IMR-90 (cell line): ENCODE data around the gene SIGLEC14. TPM values are rescaled to one million over a fixed set of nuclear protein-coding genes. Genes with fewer than 3 reads are reported as not detected.

Experiments used
- ATAC-seq: fragments of 200-7000 bp; cut with Tn5 transposase; 2 replicates; pipeline ENCODE4 v1.9.1; 2020; ENCODE audit warnings: low read depth, mild to moderate bottlenecking, moderate library complexity
- BruUV-seq: library from RNA; stranded (reverse); fragments of 400-500 nt; replicated peaks from 2 replicates; lab custom pipeline; 2021; lab: Mats Ljungman, UMichigan
- CTCF ChIA-PET: fragments of 300-600 bp; formaldehyde crosslinking; extraction: SDS; loops from one replicate; lab custom pipeline; 2021; ENCODE audit warnings: antibody characterized with exemption; lab: Yijun Ruan, JAX
- POLR2A ChIA-PET: fragments of 300-600 bp; sonication (Branson Sonifier 250); formaldehyde crosslinking; loops from one replicate; lab custom pipeline; 2022; ENCODE audit warnings: antibody characterized with exemption; ENCODE audit not compliant: unreplicated experiment; lab: Charles Lee
- DNase-seq: peaks from one replicate; pipeline ENCODE4 v3.0.0; 2013
- H2AFZ ChIP-seq: replicated peaks from 2 replicates; pipeline ENCODE3; 2013; ENCODE audit warnings: low read length, mild to moderate bottlenecking; ENCODE audit not compliant: poor library complexity
- H2AK5ac ChIP-seq: 2 replicates; pipeline ENCODE4 v1.6.1; 2013; ENCODE audit warnings: low read depth, low read length, inconsistent platforms
- H2AK9ac ChIP-seq: replicated peaks from 2 replicates; pipeline ENCODE3; 2013; ENCODE audit warnings: mild to moderate bottlenecking, low read depth, low read length, moderate library complexity; ENCODE audit not compliant: poor library complexity
- H2BK120ac ChIP-seq: 2 replicates; pipeline ENCODE4 v1.6.1; 2013; ENCODE audit warnings: low read depth, low read length, inconsistent platforms
- H2BK15ac ChIP-seq: 3 replicates; pipeline ENCODE4 v1.6.1; 2013; ENCODE audit warnings: low read depth, low read length, inconsistent platforms
- H2BK20ac ChIP-seq: 2 replicates; pipeline ENCODE4 v1.6.1; 2013; ENCODE audit warnings: low read depth, mild to moderate bottlenecking, inconsistent platforms, low read length, moderate library complexity
- H2BK5ac ChIP-seq: 2 replicates; pipeline ENCODE4 v1.6.1; 2013; ENCODE audit warnings: mild to moderate bottlenecking, low read depth, low read length, inconsistent platforms; ENCODE audit not compliant: poor library complexity, severe bottlenecking
- H3K14ac ChIP-seq: replicated peaks from 2 replicates; pipeline ENCODE4 v1.6.1; 2013; ENCODE audit warnings: low read depth, low read length, inconsistent platforms
- H3K18ac ChIP-seq: 2 replicates; pipeline ENCODE4 v1.6.1; 2013; ENCODE audit warnings: low read depth, low read length, control low read depth
- H3K23ac ChIP-seq: 2 replicates; pipeline ENCODE4 v1.6.1; 2013; ENCODE audit warnings: low read depth, low read length, inconsistent platforms
- H3K27ac ChIP-seq: 2 replicates; pipeline ENCODE4 v1.5.1; 2013; ENCODE audit warnings: mild to moderate bottlenecking, control low read depth, low read length; ENCODE audit not compliant: insufficient read depth
- H3K27me3 ChIP-seq: 2 replicates; pipeline ENCODE4 v1.6.1; 2013; ENCODE audit warnings: low read length; ENCODE audit not compliant: control insufficient read depth, insufficient read depth
- H3K36me3 ChIP-seq: 2 replicates; pipeline ENCODE4 v1.6.1; 2013; ENCODE audit warnings: low read length, mixed read lengths; ENCODE audit not compliant: control insufficient read depth, insufficient read depth
- H3K4ac ChIP-seq: 2 replicates; pipeline ENCODE4 v1.6.1; 2013; ENCODE audit warnings: low read depth, low read length, inconsistent platforms
- H3K4me1 ChIP-seq: 2 replicates; pipeline ENCODE4 v1.6.1; 2013; ENCODE audit warnings: low read length, mixed read lengths; ENCODE audit not compliant: control insufficient read depth, insufficient read depth
- H3K4me2 ChIP-seq: 2 replicates; pipeline ENCODE4 v1.6.1; 2013; ENCODE audit warnings: low read depth, mild to moderate bottlenecking, control low read depth, low read length, moderate library complexity
- H3K4me3 ChIP-seq: 2 replicates; pipeline ENCODE4 v1.5.1; 2013; ENCODE audit warnings: low read depth, mild to moderate bottlenecking, control low read depth, low read length, moderate library complexity; ENCODE audit not compliant: insufficient read depth
- H3K56ac ChIP-seq: 2 replicates; pipeline ENCODE4 v1.6.1; 2013; ENCODE audit warnings: low read length, inconsistent platforms; ENCODE audit not compliant: insufficient read depth; ENCODE audit errors: extremely low read depth
- H3K79me1 ChIP-seq, 2 experiments: 2 replicates each; pipeline ENCODE4 v1.6.1; 2013; ENCODE audit warnings: low read length in 2 of 2, inconsistent platforms in 1 of 2, low read depth in 1 of 2
- H3K9ac ChIP-seq: 2 replicates; pipeline ENCODE4 v1.6.1; 2013; ENCODE audit warnings: low read depth, low read length, control low read depth
- H3K9me1 ChIP-seq: 2 replicates; pipeline ENCODE4 v1.6.1; 2013; ENCODE audit warnings: low read length, inconsistent platforms; ENCODE audit not compliant: insufficient read depth
- H3K9me3 ChIP-seq: 2 replicates; pipeline ENCODE4 v1.6.1; 2013; ENCODE audit warnings: low read length; ENCODE audit not compliant: control insufficient read depth, insufficient read depth
- H4K20me1 ChIP-seq: 2 replicates; pipeline ENCODE4 v1.6.1; 2013; ENCODE audit warnings: low read length, inconsistent platforms; ENCODE audit not compliant: insufficient read depth
- H4K5ac ChIP-seq: 2 replicates; pipeline ENCODE4 v1.6.1; 2013; ENCODE audit warnings: mild to moderate bottlenecking, low read depth, low read length, control low read depth
- H4K8ac ChIP-seq, 2 experiments: 2 replicates each; pipeline ENCODE4 v1.6.1; 2013; ENCODE audit warnings: low read depth in 2 of 2, low read length in 2 of 2, control low read depth in 1 of 2, inconsistent platforms in 1 of 2
- H4K91ac ChIP-seq: 2 replicates; pipeline ENCODE4 v1.6.1; 2013; ENCODE audit warnings: low read depth, low read length, inconsistent platforms; ENCODE audit not compliant: insufficient read depth
- BHLHE40 ChIP-seq: fragments of 150-350 bp; IDR thresholded peaks from 2 replicates; pipeline ENCODE4 v1.6.1; 2016; ENCODE audit warnings: mild to moderate bottlenecking, low read depth, low read length
- CEBPB ChIP-seq: IDR thresholded peaks from 2 replicates; pipeline ENCODE4 v1.6.1; 2012; ENCODE audit warnings: low read depth, low read length, improper control_type of control experiment
- FOS ChIP-seq: fragments of 150-350 bp; IDR thresholded peaks from 2 replicates; pipeline ENCODE4 v1.6.1; 2016; ENCODE audit warnings: low read depth, low read length
- MAFK ChIP-seq: IDR thresholded peaks from 2 replicates; pipeline ENCODE4 v1.6.1; 2012; ENCODE audit warnings: low read depth, low read length, improper control_type of control experiment
- MAZ ChIP-seq: IDR thresholded peaks from 2 replicates; pipeline ENCODE4 v1.6.1; 2012; ENCODE audit warnings: low read depth, mild to moderate bottlenecking, low read length, improper control_type of control experiment, moderate library complexity, borderline replicate concordance
- MXI1 ChIP-seq: IDR thresholded peaks from 2 replicates; pipeline ENCODE4 v1.6.1; 2012; ENCODE audit warnings: low read depth, mild to moderate bottlenecking, low read length, moderate library complexity, borderline replicate concordance
- NFE2L2 ChIP-seq: fragments of 150-350 bp; IDR thresholded peaks from 2 replicates; pipeline ENCODE4 v1.6.1; 2016; ENCODE audit warnings: low read depth, mild to moderate bottlenecking, low read length
- POLR2A ChIP-seq: IDR thresholded peaks from 2 replicates; pipeline ENCODE4 v1.6.1; 2012; ENCODE audit warnings: mild to moderate bottlenecking, low read depth, low read length
- RAD21 ChIP-seq: IDR thresholded peaks from 2 replicates; pipeline ENCODE4 v1.6.1; 2012; ENCODE audit warnings: low read length, improper control_type of control experiment
- RCOR1 ChIP-seq: IDR thresholded peaks from 2 replicates; pipeline ENCODE4 v1.6.1; 2012; ENCODE audit warnings: mild to moderate bottlenecking, low read length, improper control_type of control experiment; ENCODE audit not compliant: insufficient replicate concordance
- SMC3 ChIP-seq: fragments of 150-350 bp; IDR thresholded peaks from 2 replicates; pipeline ENCODE4 v1.6.1; 2016; ENCODE audit warnings: low read depth, mild to moderate bottlenecking, antibody characterized with exemption, low read length, moderate library complexity
- WGBS, 2 experiments: methylation state at CpG; one replicate each; pipeline versions ENCODE4 v1.1.5 to v1.1.7; 2013; ENCODE audit warnings: missing lambda C conversion rate in 2 of 2; ENCODE audit not compliant: insufficient read length in 1 of 2; ENCODE audit errors: extremely low coverage in 2 of 2; 5-methylcytosine and 5-hydroxymethylcytosine counted together
- dilution Hi-C: fragments of 300-500 bp; cut with HindIII; formaldehyde crosslinking; loops from one replicate; pipeline ENCODE4 v1.14.3; 2018; ENCODE audit warnings: low sequenced_read_pairs; ENCODE audit not compliant: unreplicated experiment
- in situ Hi-C: fragments of 300-500 bp; cut with MboI; formaldehyde crosslinking; loops from 3 replicates; pipeline ENCODE4 v1.14.3; 2019; ENCODE audit warnings: low sequenced_read_pairs, inconsistent platforms, mixed read lengths
- intact Hi-C: fragments of 100-400 bp; cut with micrococcal nuclease; formaldehyde crosslinking; loops from 2 replicates; pipeline ENCODE4 v1.10.0; 2022
- polyA plus RNA-seq, 3 experiments: library from polyadenylated mRNA; depleted of rRNA; stranded (reverse); fragments of >200 nt; gene quantifications; 2 replicates each; pipeline ENCODE4 v1.2.3, GENCODE V29; 2012; ENCODE audit warnings: low replicate concordance in 1 of 3
- total RNA-seq: library from RNA; depleted of rRNA; stranded (reverse); fragments of >200 nt; gene quantifications from 2 replicates; pipeline ENCODE4 v1.2.3, GENCODE V29; 2012
- TF ChIP-seq, protein P1 (sequence below): fragments of 150-350 bp; IDR thresholded peaks from 2 replicates; pipeline ENCODE4 v1.6.1; 2016; ENCODE audit warnings: low read depth, mild to moderate bottlenecking, low read length, moderate library complexity, borderline replicate concordance
- TF ChIP-seq, protein P2 (sequence below): fragments of 150-350 bp; IDR thresholded peaks from 2 replicates; pipeline ENCODE4 v1.6.1; 2017; ENCODE audit warnings: mild to moderate bottlenecking, antibody characterized with exemption, low read length, low read depth
- TF ChIP-seq, protein P3 (sequence below): conservative IDR thresholded peaks from 2 replicates; pipeline ENCODE4 v1.5.1; 2012; ENCODE audit warnings: mild to moderate bottlenecking, low read depth, low read length, improper control_type of control experiment

SIGLEC14 gene
- total and polyA plus RNA-seq, 2 of the 4 experiments (the other 2 are of a cell fraction), result not detected

DNA sequence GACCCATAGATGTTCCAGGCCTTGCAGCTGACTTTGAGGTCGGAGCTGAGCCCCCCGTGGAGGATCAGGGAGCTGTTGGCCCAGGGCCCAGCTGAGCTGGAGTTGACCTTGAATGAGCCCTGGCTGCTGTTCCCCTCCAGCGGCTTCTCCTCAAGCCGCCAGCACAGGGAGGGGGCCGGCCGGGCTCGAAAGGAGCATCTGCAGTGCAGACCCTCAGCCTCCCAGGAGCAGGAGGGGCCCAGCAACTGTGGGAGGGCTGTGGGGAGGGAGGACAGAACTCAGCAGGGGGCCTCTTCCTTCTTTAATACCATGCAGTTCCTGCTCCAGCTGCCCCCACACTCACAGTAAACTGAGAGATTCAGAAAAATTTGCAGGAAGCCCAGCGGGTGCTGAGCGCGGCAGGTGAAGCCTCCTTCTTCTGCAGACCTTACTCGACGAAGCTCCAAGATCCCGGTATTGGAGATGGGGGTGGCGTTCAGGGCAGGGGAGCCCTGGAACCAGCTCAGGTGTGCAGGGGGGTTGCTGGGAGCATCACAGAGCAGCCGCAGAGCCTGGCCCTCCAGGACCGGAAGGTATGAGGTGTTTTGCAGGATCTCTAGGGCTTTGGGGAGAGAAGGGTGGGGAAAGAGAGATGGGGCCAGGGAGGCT lies 19.0 kb downstream of the SIGLEC14 start:
- H4K91ac ChIP-seq, result no peak overlapping the region
- no peak overlapping the region for H3K18ac ChIP-seq
- no peak overlapping the region for H4K8ac ChIP-seq
- no peaks in the 10 kb centered on the region for H4K20me1 ChIP-seq
- no peaks in the 10 kb centered on the region for H3K36me3 ChIP-seq
- dilution Hi-C loops (no loop called here), intact Hi-C loops (no loop called here), in situ Hi-C loops (no loop called here)
- no peaks in the 10 kb centered on the region for H3K79me1 ChIP-seq
- H3K27me3 ChIP-seq, result no peaks in the 10 kb centered on the region
- CTCF ChIA-PET, result no interaction called here
- H2AK5ac ChIP-seq, result no peak overlapping the region
- no peak overlapping the region for H2BK5ac ChIP-seq
- H2BK20ac ChIP-seq, result no peak overlapping the region
- H2AFZ ChIP-seq, result no peak overlapping the region
- no peak overlapping the region for H3K4me2 ChIP-seq
- WGBS, 2 experiments, result 50% methylated on average over 8 of the region's 16 CpGs; no CpG with 5 or more reads in 1 of the 2 experiments
- H3K14ac ChIP-seq, result no peak overlapping the region
- H2BK15ac ChIP-seq, result no peak overlapping the region
- H3K27ac ChIP-seq, result no peak overlapping the region
- no peak overlapping the region for H3K9ac ChIP-seq
- no peak overlapping the region for H2AK9ac ChIP-seq
- ATAC-seq, result no peak
- H4K5ac ChIP-seq, result no peak overlapping the region
- H3K9me3 ChIP-seq, result no peaks in the 10 kb centered on the region
- no peaks in the 10 kb centered on the region for H3K9me1 ChIP-seq
- POLR2A ChIA-PET, result no interaction called here
- no peak overlapping the region for H3K56ac ChIP-seq
- H3K4me1 ChIP-seq, result no peaks in the 10 kb centered on the region
- H3K4me3 ChIP-seq, result no peak overlapping the region
- DNase-seq, result no peak
- no TSS peak for BruUV-seq
- TF ChIP-seq, protein P1, sequence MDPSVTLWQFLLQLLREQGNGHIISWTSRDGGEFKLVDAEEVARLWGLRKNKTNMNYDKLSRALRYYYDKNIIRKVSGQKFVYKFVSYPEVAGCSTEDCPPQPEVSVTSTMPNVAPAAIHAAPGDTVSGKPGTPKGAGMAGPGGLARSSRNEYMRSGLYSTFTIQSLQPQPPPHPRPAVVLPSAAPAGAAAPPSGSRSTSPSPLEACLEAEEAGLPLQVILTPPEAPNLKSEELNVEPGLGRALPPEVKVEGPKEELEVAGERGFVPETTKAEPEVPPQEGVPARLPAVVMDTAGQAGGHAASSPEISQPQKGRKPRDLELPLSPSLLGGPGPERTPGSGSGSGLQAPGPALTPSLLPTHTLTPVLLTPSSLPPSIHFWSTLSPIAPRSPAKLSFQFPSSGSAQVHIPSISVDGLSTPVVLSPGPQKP, result no peak
- TF ChIP-seq CEBPB, result no peak
- TF ChIP-seq, protein P2, sequence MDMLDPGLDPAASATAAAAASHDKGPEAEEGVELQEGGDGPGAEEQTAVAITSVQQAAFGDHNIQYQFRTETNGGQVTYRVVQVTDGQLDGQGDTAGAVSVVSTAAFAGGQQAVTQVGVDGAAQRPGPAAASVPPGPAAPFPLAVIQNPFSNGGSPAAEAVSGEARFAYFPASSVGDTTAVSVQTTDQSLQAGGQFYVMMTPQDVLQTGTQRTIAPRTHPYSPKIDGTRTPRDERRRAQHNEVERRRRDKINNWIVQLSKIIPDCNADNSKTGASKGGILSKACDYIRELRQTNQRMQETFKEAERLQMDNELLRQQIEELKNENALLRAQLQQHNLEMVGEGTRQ, result no peak
- TF ChIP-seq BHLHE40, result no peak
- TF ChIP-seq FOS, result no peak
- no peak for TF ChIP-seq SMC3
- TF ChIP-seq, protein P3, sequence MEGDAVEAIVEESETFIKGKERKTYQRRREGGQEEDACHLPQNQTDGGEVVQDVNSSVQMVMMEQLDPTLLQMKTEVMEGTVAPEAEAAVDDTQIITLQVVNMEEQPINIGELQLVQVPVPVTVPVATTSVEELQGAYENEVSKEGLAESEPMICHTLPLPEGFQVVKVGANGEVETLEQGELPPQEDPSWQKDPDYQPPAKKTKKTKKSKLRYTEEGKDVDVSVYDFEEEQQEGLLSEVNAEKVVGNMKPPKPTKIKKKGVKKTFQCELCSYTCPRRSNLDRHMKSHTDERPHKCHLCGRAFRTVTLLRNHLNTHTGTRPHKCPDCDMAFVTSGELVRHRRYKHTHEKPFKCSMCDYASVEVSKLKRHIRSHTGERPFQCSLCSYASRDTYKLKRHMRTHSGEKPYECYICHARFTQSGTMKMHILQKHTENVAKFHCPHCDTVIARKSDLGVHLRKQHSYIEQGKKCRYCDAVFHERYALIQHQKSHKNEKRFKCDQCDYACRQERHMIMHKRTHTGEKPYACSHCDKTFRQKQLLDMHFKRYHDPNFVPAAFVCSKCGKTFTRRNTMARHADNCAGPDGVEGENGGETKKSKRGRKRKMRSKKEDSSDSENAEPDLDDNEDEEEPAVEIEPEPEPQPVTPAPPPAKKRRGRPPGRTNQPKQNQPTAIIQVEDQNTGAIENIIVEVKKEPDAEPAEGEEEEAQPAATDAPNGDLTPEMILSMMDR, result no peak
- TF ChIP-seq MXI1, result no peak
- no peak for TF ChIP-seq RAD21
- no peak for TF ChIP-seq MAFK
- no peak for TF ChIP-seq NFE2L2
- no peak for TF ChIP-seq MAZ
- TF ChIP-seq POLR2A, result no peak
- TF ChIP-seq RCOR1, result no peak
- no peak overlapping the region for H3K23ac ChIP-seq
- no peak overlapping the region for H3K4ac ChIP-seq
- no peak overlapping the region for H2BK120ac ChIP-seq
